Measurements from ENCODE around the gene IL18R1. TPM values are rescaled to one million over a fixed set of nuclear protein-coding genes. Genes with fewer than 3 reads are reported as not detected.

Gene IL18R1
- polyA plus RNA-seq, 2 of the 4 experiments (the other 2 are of a cell fraction) = 0.87 to 2.6 TPM

DNA sequence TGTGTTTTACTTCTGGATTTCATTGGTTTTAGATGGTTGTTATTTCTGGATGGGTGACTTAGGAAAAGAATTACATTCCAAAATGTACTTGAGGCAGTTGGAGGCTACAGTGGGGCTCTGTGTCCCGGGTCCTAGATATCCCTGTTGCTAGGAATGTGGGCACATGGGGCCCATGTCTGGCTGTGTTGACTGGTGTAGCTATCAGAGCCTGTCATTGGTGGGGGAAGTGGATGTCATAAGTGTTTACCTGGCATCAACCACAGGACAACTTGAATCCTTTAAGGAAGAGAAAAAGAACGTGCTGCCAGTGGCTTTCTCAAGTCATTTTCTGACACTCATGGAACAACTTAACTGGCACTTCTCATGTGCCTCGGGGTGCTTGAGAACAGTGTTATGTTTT lies 30.4 kb downstream of the IL18R1 start:
- DNase-seq (ENCODE audit: low read depth in 1 of 2, low spot score in 1 of 2) = no peak
- no peak for ATAC-seq
- no peak for FAIRE-seq
- H3K27ac ChIP-seq = no peak overlapping the region
- peaks cover 10% of the 10 kb centered on the region; the same call in 2 of the 3 replicates for H3K9me3 ChIP-seq
- TF ChIP-seq, protein P1, sequence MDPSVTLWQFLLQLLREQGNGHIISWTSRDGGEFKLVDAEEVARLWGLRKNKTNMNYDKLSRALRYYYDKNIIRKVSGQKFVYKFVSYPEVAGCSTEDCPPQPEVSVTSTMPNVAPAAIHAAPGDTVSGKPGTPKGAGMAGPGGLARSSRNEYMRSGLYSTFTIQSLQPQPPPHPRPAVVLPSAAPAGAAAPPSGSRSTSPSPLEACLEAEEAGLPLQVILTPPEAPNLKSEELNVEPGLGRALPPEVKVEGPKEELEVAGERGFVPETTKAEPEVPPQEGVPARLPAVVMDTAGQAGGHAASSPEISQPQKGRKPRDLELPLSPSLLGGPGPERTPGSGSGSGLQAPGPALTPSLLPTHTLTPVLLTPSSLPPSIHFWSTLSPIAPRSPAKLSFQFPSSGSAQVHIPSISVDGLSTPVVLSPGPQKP (IDR thresholded peaks at IDR 0.05; ENCODE audit: low read depth, low read length) = no peak
- TF ChIP-seq PHF8 (IDR thresholded peaks at IDR 0.05; ENCODE audit: borderline replicate concordance, low read depth) (no peak), HOXB13 (CRISPR knock-in tag; IDR thresholded peaks at IDR 0.05; ENCODE audit: low read depth) (no peak), BHLHE40 (IDR thresholded peaks at IDR 0.05; ENCODE audit: low read depth, low read length) (no peak), RARB (CRISPR knock-in tag; IDR thresholded peaks at IDR 0.05) (no peak), SMC3 (IDR thresholded peaks at IDR 0.05) (no peak), NFE2L2 (conservative IDR thresholded peaks at IDR 0.05; ENCODE audit: low read length) (no peak), SREBF2 (IDR thresholded peaks at IDR 0.05) (no peak), POLR2AphosphoS2 (conservative IDR thresholded peaks at IDR 0.05; ENCODE audit: low read length) (no peak), HOXB5 (CRISPR knock-in tag; IDR thresholded peaks at IDR 0.05) (no peak), ESRRA (IDR thresholded peaks at IDR 0.05; ENCODE audit: borderline replicate concordance, low read length) (no peak), NPAS2 (CRISPR knock-in tag; IDR thresholded peaks at IDR 0.05; ENCODE audit: borderline replicate concordance) (no peak)
- TF ChIP-seq, protein P2, sequence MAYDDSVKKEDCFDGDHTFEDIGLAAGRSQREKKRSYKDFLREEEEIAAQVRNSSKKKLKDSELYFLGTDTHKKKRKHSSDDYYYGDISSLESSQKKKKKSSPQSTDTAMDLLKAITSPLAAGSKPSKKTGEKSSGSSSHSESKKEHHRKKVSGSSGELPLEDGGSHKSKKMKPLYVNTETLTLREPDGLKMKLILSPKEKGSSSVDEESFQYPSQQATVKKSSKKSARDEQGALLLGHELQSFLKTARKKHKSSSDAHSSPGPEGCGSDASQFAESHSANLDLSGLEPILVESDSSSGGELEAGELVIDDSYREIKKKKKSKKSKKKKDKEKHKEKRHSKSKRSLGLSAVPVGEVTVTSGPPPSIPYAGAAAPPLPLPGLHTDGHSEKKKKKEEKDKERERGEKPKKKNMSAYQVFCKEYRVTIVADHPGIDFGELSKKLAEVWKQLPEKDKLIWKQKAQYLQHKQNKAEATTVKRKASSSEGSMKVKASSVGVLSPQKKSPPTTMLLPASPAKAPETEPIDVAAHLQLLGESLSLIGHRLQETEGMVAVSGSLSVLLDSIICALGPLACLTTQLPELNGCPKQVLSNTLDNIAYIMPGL (CRISPR knock-in tag; IDR thresholded peaks at IDR 0.05; ENCODE audit: borderline replicate concordance) = no peak
- TF ChIP-seq, protein P3, sequence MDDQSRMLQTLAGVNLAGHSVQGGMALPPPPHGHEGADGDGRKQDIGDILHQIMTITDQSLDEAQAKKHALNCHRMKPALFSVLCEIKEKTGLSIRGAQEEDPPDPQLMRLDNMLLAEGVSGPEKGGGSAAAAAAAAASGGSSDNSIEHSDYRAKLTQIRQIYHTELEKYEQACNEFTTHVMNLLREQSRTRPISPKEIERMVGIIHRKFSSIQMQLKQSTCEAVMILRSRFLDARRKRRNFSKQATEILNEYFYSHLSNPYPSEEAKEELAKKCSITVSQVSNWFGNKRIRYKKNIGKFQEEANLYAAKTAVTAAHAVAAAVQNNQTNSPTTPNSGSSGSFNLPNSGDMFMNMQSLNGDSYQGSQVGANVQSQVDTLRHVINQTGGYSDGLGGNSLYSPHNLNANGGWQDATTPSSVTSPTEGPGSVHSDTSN (IDR thresholded peaks at IDR 0.05) = no peak
- H3K4me3 ChIP-seq = no peak overlapping the region
- 25% methylated on average over 3 of the region's 3 CpGs for WGBS (ENCODE audit: missing lambda C conversion rate)
- no peak overlapping the region for H3K4me2 ChIP-seq
- POLR2A ChIA-PET = no interaction called here
- CTCF ChIA-PET = interaction anchor here (1.2 kb wide), 1 partner anchor 30 kb away, joined by 6 read pairs; no protein-coding TSS in a partner anchor
- no peaks in the 10 kb centered on the region for H3K4me1 ChIP-seq

DNA sequence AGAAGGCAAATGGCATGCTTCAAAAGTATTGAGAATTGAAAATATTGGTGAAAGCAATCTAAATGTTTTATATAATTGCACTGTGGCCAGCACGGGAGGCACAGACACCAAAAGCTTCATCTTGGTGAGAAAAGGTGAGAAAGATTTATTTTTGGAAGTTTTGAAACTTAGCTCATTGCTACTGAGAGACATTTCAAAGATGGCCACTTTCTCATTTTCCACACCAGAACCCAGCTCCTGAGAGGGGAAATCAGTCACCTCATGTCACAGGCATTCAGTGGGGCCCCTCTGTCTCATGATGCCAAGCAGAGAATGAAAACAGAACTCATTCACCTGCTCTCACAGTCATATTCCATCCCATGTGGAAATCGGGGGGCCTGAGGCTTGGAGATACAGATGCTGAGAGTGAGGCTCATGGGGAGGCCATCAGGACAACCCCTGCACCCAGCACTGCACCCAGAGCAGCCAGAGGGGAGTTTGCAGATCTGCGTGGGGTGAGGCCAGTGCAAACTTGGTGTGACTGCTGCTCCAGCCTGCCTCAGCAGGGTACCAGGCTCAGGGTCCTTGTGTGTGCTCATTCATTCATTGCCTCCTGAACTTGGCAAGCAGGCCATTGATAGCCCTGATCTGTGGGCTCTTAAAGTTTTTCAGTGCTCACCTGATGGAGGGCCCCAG lies 31.4 kb downstream of the IL18R1 start:
- Histone ChIP-seq H3K4me3 (no peak overlapping the region), H3K4me2 (no peak overlapping the region), H3K27ac (no peak overlapping the region), H3K4me1 (no peaks in the 10 kb centered on the region), H3K9me3 (peaks cover 10% of the 10 kb centered on the region; the same call in 2 of the 3 replicates)
- WGBS (ENCODE audit: missing lambda C conversion rate) = 31% methylated on average over 2 of the region's 3 CpGs
- DNase-seq (ENCODE audit: low read depth in 1 of 2, low spot score in 1 of 2) (no peak), FAIRE-seq (no peak), ATAC-seq (no peak)
- CTCF ChIA-PET = no interaction called here
- POLR2A ChIA-PET = no interaction called here
- no peak for TF ChIP-seq FOSL2 (IDR thresholded peaks at IDR 0.05)
- no peak for TF ChIP-seq FOSL2 (CRISPR knock-in tag; IDR thresholded peaks at IDR 0.05)
- TF ChIP-seq RARB (CRISPR knock-in tag; IDR thresholded peaks at IDR 0.05) = no peak
- TF ChIP-seq CEBPB (IDR thresholded peaks at IDR 0.05) = no peak
- no peak for TF ChIP-seq SREBF2 (IDR thresholded peaks at IDR 0.05)
- no peak for TF ChIP-seq ZSCAN20 (CRISPR knock-in tag; IDR thresholded peaks at IDR 0.05)
- no peak for TF ChIP-seq ZC3H11A (IDR thresholded peaks at IDR 0.05)
- TF ChIP-seq, protein P4, sequence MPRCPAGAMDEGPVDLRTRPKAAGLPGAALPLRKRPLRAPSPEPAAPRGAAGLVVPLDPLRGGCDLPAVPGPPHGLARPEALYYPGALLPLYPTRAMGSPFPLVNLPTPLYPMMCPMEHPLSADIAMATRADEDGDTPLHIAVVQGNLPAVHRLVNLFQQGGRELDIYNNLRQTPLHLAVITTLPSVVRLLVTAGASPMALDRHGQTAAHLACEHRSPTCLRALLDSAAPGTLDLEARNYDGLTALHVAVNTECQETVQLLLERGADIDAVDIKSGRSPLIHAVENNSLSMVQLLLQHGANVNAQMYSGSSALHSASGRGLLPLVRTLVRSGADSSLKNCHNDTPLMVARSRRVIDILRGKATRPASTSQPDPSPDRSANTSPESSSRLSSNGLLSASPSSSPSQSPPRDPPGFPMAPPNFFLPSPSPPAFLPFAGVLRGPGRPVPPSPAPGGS (IDR thresholded peaks at IDR 0.05) = no peak
- TF ChIP-seq, protein P5, sequence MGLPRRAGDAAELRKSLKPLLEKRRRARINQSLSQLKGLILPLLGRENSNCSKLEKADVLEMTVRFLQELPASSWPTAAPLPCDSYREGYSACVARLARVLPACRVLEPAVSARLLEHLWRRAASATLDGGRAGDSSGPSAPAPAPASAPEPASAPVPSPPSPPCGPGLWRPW (IDR thresholded peaks at IDR 0.05) = no peak
- TF ChIP-seq RNF2 (IDR thresholded peaks at IDR 0.05; ENCODE audit: borderline replicate concordance, low read depth) = no peak
- no peak for TF ChIP-seq TP53 (CRISPR knock-in tag; IDR thresholded peaks at IDR 0.05)
